ENCODE results near the gene AGMO.

DNA sequence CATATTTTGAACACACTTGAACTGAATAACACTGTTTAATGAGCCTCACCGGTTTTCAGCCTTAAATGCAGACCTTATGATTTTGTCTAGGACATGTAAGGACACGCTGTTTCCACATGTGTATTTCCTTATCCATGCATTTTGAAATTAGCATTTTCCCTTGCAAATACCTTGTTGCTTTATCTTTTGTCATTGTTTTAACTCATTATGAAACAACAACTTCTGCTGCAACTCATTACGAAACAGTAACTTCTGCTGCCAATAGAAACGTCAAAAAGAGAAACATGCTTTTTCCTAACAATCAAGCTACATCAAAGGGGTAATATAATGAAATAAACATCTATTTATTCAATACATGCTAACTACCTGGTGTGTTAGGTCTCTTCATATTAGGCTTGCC, 322.0 kb downstream of the AGMO start:
- TF ChIP-seq EZH2 (optimal IDR thresholded peaks at IDR 0.05; ENCODE audit: low read depth, low read length): no peak
- TF ChIP-seq, protein P1, sequence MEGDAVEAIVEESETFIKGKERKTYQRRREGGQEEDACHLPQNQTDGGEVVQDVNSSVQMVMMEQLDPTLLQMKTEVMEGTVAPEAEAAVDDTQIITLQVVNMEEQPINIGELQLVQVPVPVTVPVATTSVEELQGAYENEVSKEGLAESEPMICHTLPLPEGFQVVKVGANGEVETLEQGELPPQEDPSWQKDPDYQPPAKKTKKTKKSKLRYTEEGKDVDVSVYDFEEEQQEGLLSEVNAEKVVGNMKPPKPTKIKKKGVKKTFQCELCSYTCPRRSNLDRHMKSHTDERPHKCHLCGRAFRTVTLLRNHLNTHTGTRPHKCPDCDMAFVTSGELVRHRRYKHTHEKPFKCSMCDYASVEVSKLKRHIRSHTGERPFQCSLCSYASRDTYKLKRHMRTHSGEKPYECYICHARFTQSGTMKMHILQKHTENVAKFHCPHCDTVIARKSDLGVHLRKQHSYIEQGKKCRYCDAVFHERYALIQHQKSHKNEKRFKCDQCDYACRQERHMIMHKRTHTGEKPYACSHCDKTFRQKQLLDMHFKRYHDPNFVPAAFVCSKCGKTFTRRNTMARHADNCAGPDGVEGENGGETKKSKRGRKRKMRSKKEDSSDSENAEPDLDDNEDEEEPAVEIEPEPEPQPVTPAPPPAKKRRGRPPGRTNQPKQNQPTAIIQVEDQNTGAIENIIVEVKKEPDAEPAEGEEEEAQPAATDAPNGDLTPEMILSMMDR (IDR thresholded peaks at IDR 0.05; ENCODE audit: low read length): no peak
- TF ChIP-seq EZH2phosphoT487 (IDR thresholded peaks at IDR 0.05; ENCODE audit: low read length): no peak
